Stimulated activated naive CD4-positive, alpha-beta T cell (primary cell): ENCODE measurements around the gene SLC16A1.
"Not testable (repeated sequence)": the region's sequence is repeated elsewhere in the genome, so short reads cannot be mapped to it uniquely, and the experiment has no call there.

ENCODE experiments used
- DNase-seq, 6 experiments: peaks; one replicate each; lab custom pipeline; 2025; lab: John Stamatoyannopoulos, UW

Gene SLC16A1

DNA sequence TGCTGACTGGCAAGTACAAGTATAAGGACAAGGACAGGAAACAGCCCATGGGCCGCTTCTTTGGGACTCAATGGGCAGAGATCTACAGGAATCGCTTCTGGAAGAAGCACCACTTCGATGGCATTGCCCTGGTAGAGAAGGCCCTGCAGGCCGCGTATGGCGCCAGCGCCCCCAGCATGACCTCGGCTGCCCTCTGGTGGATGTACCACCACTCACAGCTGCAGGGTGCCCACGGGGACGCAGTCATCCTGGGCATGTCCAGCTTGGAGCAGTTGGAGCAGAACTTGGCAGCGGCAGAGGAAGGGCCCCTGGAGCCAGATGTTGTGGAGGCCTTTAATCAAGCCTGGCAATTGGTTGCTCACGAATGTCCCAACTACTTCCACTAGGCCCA, 32.0 kb downstream of the SLC16A1 start:
- DNase-seq = no peak

DNA sequence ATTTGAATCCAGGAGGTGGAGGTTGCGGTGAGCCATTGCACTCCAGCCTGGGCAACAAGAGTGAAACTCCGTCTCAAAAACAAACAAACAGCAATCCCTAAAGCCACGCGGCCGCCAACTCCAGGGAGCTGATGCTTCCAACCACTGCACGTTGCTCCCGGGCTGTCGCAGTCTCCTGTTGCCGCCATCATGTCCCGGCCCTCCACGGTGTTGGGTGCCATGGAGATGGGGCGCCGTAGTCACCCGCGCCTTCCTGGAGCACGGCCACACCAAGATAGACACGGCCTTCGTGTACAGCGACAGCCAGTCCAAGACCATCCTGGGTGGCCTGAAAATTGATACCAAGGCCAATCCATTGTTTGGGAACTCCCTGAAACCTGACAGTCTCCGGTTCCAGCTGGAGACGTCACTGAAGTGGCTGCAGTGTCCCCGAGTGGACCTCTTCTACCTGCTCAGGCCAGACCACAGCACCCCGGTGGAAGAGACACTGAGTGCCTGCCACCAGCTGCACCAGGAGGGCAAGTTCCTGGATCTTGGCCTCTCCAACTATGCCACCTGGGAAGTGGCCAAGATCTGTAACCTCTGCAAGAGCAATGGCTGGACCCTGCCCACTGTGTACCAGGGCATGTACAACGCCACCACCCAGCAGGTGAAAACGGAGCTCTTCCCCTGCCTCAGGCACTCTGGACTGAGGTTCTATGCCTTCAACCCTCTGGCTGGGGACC, 32.6 kb downstream of the SLC16A1 start:
- no peak for DNase-seq

DNA sequence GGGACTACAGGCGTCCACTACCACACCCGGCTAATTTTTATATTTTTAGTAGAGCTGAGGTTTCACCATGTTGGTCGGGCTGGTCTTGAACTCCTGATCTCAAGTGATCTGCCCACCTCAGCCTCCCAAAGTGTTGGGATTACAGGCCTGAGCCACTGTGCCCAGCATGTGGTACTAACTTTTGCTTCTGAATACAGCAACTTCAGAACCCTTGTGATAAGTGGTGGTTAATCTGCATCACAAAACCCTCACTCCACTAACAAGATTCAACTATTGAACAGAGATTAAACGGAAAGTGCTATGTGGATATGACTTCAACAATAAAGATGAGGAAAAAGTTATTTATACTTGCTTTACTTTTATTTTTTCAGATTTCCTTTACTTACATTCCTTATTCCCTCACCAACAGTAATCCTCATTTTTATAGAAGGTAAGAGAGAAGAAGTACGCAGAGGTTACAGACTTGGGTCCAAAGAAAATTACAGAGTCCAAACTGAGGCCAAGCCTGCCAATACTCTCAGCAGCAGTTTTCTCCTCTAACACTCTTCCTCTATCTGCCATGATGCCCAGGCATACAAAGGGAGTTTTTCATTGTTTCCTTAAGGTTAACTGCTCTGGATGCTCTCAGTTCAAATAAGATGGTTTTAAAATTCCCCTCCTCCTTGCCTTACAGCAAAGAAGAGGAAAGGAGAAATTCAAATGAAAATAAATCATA, 44.3 kb downstream of the SLC16A1 start:
- DNase-seq = no peak

DNA sequence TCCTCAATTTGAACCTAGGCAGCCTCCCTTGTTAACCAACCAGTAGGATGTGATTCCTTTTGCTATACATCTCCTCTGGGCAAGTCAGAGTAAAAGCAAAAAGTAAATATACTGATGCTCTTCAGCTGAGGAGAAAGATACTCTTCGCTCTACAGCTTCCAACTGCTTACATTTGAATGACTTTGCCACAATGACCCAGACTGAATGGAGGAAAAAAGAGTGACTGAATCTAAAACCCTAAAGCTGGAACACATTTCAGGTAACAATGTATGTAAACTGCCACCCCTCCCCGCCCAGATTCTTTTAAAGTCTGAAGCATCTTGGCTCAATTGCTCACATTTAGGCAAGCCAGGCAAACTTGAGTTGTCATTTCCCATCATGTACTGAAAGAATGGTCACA, 46.1 kb downstream of the SLC16A1 start:
- DNase-seq = no peak

DNA sequence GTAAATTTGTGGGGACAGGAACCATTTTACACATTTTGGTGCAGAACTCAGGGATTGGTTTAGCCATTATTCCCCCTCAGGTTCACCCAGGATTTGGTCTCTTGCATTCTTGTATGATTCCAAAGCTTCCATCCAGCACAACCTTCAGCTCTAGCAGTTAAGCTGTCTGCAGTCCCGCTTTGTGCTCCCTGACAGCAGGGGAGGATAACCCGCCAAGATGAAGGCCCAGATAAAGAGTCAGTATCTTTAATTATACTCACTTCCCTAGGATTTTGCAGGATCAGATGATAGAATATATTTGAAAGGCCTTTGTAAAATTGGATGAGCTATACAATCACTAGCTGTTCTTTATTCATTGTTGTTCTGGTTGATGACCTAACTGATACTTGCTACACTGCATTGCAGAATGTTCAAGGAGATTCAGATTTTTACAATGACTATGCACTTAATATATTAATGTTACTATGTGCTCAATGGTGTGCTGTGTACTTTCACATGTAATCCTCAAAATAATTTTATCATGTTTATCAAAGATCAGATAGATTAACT, 49.8 kb downstream of the SLC16A1 start:
- no peak for DNase-seq

DNA sequence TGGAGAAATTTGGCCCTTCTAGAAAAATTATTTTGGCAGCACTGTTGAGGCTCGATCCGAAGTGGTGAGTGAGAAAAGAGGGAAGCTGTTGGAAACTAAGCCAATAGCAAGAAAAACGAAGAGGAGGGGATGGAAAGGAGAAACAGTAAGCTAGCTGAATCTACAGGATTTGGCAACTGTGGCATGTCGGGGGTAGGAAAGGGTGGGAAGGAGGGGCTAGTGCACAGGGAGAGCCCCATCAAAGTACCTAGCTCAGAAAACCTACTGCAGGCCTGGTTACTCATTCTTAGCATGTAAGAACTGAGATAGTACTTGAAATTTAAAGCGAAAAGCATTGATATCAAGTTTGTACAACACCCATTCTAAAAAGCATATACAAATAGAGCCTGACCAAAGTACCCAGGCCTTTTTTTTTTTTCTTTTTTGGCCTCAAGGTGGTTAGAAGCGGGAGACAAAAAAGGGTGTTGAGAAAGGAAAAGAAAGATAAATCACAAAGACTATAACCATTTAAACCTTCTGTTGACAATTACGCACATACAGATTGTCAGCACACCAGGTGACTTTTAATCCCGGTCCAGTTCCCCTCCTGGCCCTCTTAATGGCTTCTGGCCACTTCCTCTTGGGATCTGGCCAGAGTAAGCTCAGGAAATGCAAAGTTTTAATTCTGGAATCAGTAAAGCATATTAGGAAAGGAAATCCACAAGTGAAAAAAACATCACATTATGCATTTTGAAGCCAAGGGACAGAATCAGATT, 50.4 kb downstream of the SLC16A1 start:
- DNase-seq = no peak

DNA sequence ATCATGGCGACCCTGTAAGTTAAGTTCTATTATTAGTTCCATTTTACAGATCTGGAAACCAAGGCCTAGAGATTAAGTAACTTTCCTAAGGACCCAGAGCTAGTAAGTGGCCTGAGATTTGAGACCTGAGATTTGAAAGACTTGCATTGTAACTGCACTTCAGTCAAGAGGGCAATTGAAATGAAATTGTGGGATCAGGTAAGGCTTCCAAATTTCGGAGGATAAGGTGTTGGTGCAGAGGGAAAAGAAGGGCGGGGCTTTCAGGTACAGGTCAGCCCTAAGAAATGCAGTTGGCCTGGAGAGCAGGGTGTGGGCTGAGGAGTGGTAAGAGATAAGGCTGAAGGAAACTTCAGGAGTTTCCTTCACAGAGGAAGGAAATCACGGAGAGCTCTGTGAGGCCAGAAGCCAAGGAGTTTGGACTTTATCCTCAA, 51.1 kb downstream of the SLC16A1 start:
- DNase-seq = no peak

DNA sequence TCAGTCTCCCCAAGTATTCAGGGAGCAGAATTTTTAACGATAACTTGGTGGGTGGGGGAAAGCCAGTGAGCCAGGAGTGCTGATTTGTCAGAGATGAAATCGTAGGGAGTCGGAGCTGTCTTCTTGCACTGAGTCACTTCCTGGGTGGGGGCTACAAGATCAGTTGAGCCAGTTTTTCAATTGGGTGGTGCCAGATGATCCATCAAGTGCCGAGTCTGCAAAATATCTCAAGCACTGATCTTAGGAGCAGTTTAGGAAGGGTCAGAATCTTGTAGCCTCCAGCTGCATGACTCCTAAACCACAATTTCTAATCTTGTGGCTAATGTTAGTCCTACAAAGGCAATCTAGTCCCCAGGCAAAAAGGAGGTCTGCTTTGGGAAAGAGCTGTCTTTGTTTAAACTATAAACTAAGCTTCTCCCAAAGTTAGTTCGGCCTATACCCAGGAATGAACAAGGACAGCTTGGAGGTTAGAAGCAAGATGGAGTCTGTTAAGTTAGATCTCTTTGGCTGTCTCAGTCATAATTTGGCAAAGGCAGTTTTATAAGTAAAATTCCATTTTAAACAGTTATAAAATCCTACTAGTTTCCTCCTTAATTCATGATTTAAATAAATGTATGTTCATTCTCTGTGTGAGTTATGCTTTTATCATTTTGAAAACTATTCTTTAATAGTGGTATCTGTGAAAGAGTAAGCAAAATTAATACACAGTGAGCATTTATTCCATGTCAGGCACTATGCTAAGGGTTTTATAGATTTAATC, 51.7 kb downstream of the SLC16A1 start:
- DNase-seq = no peak

DNA sequence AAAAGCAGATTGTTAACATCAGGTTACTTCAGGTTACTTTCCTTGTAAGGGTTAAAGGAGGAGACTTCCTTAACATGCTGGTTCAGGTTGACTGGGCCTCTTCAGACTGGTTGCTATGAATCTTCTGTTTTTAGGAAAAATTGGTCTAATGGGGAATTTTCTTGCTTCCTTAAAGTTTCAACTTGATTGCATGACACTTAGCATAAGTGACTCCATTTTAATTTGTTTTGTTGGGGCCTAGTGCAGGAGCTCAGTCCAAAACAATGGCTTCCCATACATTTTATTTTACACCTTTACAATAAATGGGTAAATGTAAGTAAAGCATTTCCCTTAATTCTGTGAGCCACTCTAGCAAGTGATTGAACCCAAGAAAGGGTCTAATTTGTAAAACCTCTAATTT, 53.8 kb downstream of the SLC16A1 start:
- DNase-seq = no peak

DNA sequence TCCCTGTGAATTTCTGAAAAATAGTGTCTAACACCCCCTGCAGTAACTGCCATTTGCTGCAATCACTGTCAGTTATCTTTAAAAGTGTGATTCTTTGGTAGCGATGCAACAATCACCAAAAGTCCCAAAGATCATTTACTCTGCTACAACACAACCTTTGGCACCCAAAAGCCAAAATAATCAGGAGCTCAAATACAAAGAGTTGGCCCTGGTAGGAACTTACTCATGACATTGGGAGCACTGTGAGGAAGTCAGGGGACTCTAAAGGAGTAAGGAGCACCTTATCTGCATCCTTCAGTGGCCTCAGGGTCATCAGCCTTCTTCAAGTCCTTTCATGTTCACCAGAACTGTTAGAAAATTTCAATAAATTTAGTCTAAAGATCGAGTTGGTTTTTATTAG, 54.6 kb downstream of the SLC16A1 start:
- no peak for DNase-seq

DNA sequence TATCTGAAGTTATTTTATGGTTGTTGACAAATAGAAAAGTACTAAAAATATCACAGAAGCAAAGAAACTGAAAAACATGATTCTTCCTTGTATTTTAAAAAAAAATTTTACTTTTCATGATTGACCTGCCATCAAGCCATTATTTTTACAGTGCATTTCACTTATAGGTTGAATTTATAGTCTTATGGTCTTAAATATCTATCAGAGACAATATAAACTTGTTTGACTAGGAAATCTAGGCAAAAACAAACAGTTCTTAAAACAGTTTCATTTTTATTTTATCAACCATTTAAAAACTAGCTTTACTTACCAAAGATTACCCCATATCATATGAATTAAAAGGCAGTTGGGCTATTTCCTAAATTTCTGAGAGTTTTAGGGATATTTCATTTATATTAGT, 59.2 kb downstream of the SLC16A1 start:
- no peak for DNase-seq

DNA sequence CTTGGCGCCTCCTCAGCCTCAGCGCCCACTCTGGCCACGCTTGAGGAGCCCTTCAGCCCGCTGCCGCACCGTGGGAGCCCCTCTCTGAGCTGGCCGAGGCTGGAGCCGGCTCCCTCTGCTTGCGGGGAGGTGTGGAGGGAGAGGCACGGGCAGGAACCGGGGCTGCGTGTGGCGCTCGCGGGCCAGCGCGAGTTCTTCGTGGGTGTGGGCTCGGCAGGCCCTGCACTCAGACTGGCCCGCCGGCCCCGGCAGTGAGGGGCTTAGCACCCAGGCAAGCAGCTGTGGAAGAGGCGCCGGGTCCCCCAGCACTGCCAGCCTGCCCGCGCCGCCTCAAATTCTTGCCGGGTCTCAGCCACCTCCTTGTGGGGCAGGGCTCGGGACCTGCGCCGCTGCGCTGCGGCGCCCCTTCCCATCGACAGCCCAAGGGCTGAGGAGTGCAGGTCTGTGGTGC, 61.4 kb downstream of the SLC16A1 start:
- DNase-seq = no peak

DNA sequence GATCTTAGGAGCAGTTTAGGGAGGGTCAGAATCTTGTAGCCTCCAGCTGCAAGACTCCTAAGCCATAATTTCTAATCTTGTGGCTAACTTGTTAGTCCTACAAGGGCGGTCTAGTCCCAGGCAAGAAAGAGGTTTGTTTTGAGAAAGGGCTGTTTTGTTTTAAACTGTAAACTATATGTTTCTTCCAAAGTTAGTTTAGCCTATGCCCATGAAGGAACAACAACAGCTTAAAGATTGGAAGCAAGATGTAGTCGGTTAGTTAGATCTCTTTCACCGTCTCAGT, 62.0 kb downstream of the SLC16A1 start:
- no peak for DNase-seq

DNA sequence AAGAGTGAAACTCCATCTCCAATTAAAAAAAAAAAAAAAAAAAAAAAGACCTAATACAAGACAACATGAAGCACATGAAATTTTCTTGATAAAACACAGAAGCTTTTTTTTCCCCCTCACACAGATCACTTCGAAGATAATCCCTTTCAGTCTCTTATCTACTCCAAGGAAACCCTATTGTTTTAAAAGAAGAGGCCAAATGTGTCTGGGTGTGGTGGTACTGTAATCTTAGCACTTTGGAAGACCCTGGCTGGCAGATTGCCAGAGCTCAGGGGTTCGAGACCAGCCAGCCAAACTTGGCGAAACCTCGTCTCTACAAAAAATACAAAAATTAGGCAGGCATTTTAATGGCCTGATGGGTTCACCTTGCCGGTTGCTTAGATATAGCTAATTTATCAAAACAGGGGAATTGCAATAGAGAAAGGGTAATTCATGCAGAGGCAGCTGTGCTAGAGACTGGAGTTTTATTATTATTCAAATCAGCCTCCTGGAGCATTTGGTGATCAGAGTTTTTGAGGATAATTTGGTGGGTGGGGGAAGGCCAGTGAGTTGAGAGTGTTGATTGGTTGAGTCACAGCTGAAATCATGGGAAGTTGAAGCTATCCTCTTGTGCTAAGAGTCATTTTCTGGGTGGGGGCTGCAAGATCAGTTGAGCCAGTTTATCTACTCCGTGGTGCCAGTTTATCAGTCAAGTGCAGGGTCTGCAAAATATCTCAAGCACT, 62.5 kb downstream of the SLC16A1 start:
- no peak for DNase-seq

DNA sequence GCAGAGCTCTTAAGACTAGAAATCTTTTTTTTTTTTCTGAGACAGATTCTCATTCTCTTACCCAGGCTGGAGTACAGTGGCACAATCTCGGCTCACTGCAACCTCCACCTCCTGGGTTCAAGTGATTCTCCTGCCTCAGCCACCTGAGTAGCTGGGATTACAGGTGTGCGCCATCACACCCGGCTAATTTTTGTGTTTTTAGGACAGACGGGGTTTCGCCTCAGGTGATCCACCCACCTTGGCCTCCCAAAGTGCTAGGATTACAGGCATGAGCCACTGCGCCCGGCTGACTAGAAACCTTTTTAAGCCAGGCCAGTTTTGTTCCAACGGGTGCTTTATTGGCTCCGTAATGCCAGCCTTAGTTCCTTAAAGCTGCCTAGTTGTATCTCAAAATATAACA, 66.1 kb downstream of the SLC16A1 start:
- not testable (repeated sequence) for DNase-seq

DNA sequence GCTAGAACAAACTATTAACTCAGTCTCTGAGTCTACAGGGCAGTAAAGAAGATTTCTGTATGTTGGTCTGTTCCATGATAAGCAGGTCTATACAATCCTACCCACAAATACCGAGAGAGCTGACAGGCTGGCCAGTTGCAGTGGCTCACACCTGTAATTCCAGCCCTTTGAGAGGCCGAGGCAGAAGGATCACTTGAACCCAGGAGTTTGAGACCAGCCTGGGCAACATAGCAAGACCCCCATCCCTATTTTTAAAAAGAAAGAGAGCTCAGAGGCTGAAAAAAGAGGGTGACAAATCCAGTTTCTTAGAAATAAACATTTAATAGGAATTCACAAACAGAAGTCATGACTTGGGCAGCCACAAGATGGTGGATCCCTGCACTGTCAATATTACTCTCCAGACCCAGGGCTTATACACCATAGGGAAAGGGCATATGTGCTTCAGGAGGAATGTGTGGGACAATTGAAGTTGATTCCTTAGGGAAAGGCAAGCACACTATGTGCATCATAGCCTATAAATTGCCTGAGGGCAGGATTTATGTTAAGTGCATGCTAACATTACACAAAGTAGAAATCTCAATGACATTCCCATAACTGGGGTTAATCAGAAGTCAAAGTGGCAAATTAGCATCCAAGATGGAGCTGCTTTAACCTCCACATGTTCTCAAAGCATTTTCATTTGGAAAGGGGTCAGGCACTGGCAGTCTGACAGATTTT, 66.8 kb downstream of the SLC16A1 start:
- no peak for DNase-seq

DNA sequence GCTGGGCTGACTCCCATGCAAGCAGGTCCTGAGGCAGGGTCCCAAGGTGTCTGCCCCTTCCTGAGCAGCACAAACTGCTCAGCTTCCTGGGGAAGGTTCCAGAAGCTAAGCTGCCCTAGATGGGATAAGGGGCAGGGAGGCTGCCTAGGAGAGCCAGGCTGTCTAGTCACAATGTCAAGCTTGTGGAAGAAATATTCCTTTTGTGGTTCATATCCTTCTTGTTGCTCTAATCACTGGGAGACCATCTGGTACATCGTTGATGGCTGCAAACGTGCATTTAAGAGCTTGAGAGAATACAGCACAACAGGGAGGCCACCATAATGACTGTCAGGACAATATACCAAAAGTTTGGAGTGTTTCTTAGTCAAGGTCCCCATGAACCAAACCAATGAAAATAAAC, 67.4 kb downstream of the SLC16A1 start:
- no peak for DNase-seq

DNA sequence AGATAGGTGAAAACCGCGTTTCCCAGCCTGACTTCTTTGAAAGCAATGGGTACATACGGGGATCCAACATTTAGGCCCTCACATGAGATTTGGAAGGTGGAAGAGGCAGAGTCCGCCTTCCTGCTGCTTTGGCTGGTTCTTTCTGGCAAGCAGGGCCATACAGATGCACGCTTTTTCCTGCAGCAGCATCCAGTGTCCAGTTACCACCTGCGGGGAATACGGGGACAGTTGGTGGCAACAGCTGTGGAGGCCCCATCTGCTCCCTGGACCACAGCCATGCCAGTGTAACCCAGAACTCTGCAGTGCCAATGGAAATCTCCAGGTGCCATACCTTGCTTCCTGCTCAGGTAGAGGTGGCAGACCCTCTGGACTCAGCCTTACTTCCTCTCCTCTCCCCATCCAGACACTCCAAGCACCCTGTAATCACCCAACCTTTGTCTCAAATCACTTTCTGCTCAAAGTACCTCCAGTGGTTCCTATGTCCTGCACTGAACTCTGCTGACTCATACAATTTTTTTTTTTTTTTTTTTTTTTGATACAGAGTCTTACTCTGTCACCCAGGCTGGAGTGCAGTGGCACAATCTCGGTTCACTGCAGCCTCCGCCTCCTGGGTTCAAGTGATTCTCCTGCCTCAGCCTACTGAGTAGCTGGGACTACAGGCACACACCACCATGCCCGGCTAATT, 68.3 kb downstream of the SLC16A1 start:
- DNase-seq = no peak

DNA sequence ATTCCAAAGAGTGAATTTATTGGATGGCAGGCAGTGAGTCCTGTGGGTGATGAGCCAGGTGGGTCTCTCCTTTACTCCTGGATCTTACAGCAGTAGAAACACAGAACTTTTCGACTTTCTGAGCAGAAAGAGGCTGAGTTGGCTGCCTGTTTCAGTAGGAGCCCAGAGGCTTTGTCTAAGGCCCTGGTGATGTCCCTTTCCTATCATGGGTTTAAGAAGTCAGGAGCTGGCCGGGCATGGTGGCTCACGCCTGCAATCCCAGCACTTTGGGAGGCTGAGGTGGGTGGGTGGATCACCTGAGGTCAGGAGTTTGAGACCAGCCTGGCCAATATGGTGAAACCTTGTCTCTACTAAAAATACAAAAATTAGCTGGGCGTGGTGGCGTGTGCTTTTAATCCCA, 71.0 kb downstream of the SLC16A1 start:
- not testable (repeated sequence) for DNase-seq

DNA sequence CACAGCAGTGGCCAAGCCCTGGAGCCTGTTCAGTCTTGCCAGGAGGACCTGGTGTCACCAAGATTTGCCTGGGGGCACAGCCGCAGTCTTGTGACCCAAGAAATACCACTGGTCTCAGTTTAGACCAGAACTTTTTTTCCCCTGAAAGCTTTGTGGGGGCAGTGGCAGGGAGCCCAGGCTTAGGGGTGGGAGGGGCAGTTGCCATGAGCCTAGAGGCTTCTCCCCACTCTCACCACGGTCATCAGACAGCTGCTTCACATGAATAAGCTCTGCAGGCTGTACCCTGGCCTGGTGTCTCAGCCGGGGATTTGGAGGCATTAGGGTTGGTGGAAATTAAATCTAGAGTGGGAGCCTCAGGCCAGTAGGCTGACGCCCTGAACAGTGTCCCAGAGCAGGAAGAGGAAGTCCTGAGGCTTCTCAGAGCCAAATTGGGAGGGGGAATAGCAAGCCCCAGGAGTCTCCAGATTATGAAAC, 73.7 kb downstream of the SLC16A1 start:
- no peak for DNase-seq
